GM18870 (cell line): ENCODE measurements around the gene IL17C.

ENCODE experiments used
- ATAC-seq: cut with Tn5 transposase; IDR thresholded peaks from one replicate; pipeline ENCODE4 v1.9.1; 2021; ENCODE audit warnings: moderate library complexity; ENCODE audit not compliant: unreplicated experiment

IL17C gene

GRCh38 chr16:88638323-88639230, at the start of gene IL17C:
IL17C (plus strand) TSS chr16:88638572; CDS start chr16:88638642, 70 bp downstream.
- no peak for ATAC-seq

- ATAC-seq = no peak
Observed at GRCh38 chr16:88588754-88589153, 49.6 kb upstream of the IL17C start.

- ATAC-seq = no peak
Observed at GRCh38 chr16:88589441-88589840, 48.9 kb upstream of the IL17C start.

GRCh38 chr16:88591577-88592021, 46.8 kb upstream of the IL17C start:
- ATAC-seq = no peak

GRCh38 chr16:88593061-88593460, 45.3 kb upstream of the IL17C start:
- ATAC-seq = no peak

GRCh38 chr16:88593489-88593888, 44.9 kb upstream of the IL17C start:
- no peak for ATAC-seq

- no peak for ATAC-seq
Observed at GRCh38 chr16:88593910-88594309, 44.5 kb upstream of the IL17C start.

GRCh38 chr16:88595101-88595500, 43.3 kb upstream of the IL17C start:
- ATAC-seq = no peak

- ATAC-seq = no peak
Observed at GRCh38 chr16:88595921-88596320, 42.5 kb upstream of the IL17C start.

GRCh38 chr16:88596483-88596882, 41.9 kb upstream of the IL17C start:
- no peak for ATAC-seq

- ATAC-seq = no peak
Observed at GRCh38 chr16:88597856-88598491, 40.4 kb upstream of the IL17C start.

- ATAC-seq = no peak
Observed at GRCh38 chr16:88599092-88599733, 39.2 kb upstream of the IL17C start.

GRCh38 chr16:88599825-88600538, 38.4 kb upstream of the IL17C start:
- ATAC-seq = no peak

- ATAC-seq = no peak
Observed at GRCh38 chr16:88600539-88600896, 37.9 kb upstream of the IL17C start.

- no peak for ATAC-seq
Observed at GRCh38 chr16:88601313-88602036, 36.9 kb upstream of the IL17C start.

GRCh38 chr16:88602091-88602490, 36.3 kb upstream of the IL17C start:
- ATAC-seq = no peak

GRCh38 chr16:88605186-88606147, 32.9 kb upstream of the IL17C start:
- ATAC-seq = no peak

GRCh38 chr16:88606148-88606757, 32.1 kb upstream of the IL17C start:
- ATAC-seq = no peak

- no peak for ATAC-seq
Observed at GRCh38 chr16:88608076-88608475, 30.3 kb upstream of the IL17C start.
